IMR-90 (cell line): ENCODE results near the gene ZSCAN12. TPM values are rescaled to one million over a fixed set of nuclear protein-coding genes. Genes with fewer than 3 reads are reported as not detected.

ENCODE experiments used
- ATAC-seq: fragments of 200-7000 bp; cut with Tn5 transposase; 2 replicates; pipeline ENCODE4 v1.9.1; 2020; ENCODE audit warnings: low read depth, mild to moderate bottlenecking, moderate library complexity
- BruUV-seq: library from RNA; stranded (reverse); fragments of 400-500 nt; replicated peaks from 2 replicates; lab custom pipeline; 2021; lab: Mats Ljungman, UMichigan
- CTCF ChIA-PET: fragments of 300-600 bp; formaldehyde crosslinking; extraction: SDS; loops from one replicate; lab custom pipeline; 2021; ENCODE audit warnings: antibody characterized with exemption; lab: Yijun Ruan, JAX
- POLR2A ChIA-PET: fragments of 300-600 bp; sonication (Branson Sonifier 250); formaldehyde crosslinking; loops from one replicate; lab custom pipeline; 2022; ENCODE audit warnings: antibody characterized with exemption; ENCODE audit not compliant: unreplicated experiment; lab: Charles Lee
- DNase-seq: peaks from one replicate; pipeline ENCODE4 v3.0.0; 2013
- H2AFZ ChIP-seq: replicated peaks from 2 replicates; pipeline ENCODE3; 2013; ENCODE audit warnings: low read length, mild to moderate bottlenecking; ENCODE audit not compliant: poor library complexity
- H2AK5ac ChIP-seq: 2 replicates; pipeline ENCODE4 v1.6.1; 2013; ENCODE audit warnings: low read depth, low read length, inconsistent platforms
- H2AK9ac ChIP-seq: replicated peaks from 2 replicates; pipeline ENCODE3; 2013; ENCODE audit warnings: mild to moderate bottlenecking, low read depth, low read length, moderate library complexity; ENCODE audit not compliant: poor library complexity
- H2BK120ac ChIP-seq: 2 replicates; pipeline ENCODE4 v1.6.1; 2013; ENCODE audit warnings: low read depth, low read length, inconsistent platforms
- H2BK15ac ChIP-seq: 3 replicates; pipeline ENCODE4 v1.6.1; 2013; ENCODE audit warnings: low read depth, low read length, inconsistent platforms
- H2BK20ac ChIP-seq: 2 replicates; pipeline ENCODE4 v1.6.1; 2013; ENCODE audit warnings: low read depth, mild to moderate bottlenecking, inconsistent platforms, low read length, moderate library complexity
- H2BK5ac ChIP-seq: 2 replicates; pipeline ENCODE4 v1.6.1; 2013; ENCODE audit warnings: mild to moderate bottlenecking, low read depth, low read length, inconsistent platforms; ENCODE audit not compliant: poor library complexity, severe bottlenecking
- H3K14ac ChIP-seq: replicated peaks from 2 replicates; pipeline ENCODE4 v1.6.1; 2013; ENCODE audit warnings: low read depth, low read length, inconsistent platforms
- H3K18ac ChIP-seq: 2 replicates; pipeline ENCODE4 v1.6.1; 2013; ENCODE audit warnings: low read depth, low read length, control low read depth
- H3K23ac ChIP-seq: 2 replicates; pipeline ENCODE4 v1.6.1; 2013; ENCODE audit warnings: low read depth, low read length, inconsistent platforms
- H3K27ac ChIP-seq: 2 replicates; pipeline ENCODE4 v1.5.1; 2013; ENCODE audit warnings: mild to moderate bottlenecking, control low read depth, low read length; ENCODE audit not compliant: insufficient read depth
- H3K27me3 ChIP-seq: 2 replicates; pipeline ENCODE4 v1.6.1; 2013; ENCODE audit warnings: low read length; ENCODE audit not compliant: control insufficient read depth, insufficient read depth
- H3K36me3 ChIP-seq: 2 replicates; pipeline ENCODE4 v1.6.1; 2013; ENCODE audit warnings: low read length, mixed read lengths; ENCODE audit not compliant: control insufficient read depth, insufficient read depth
- H3K4ac ChIP-seq: 2 replicates; pipeline ENCODE4 v1.6.1; 2013; ENCODE audit warnings: low read depth, low read length, inconsistent platforms
- H3K4me1 ChIP-seq: 2 replicates; pipeline ENCODE4 v1.6.1; 2013; ENCODE audit warnings: low read length, mixed read lengths; ENCODE audit not compliant: control insufficient read depth, insufficient read depth
- H3K4me2 ChIP-seq: 2 replicates; pipeline ENCODE4 v1.6.1; 2013; ENCODE audit warnings: low read depth, mild to moderate bottlenecking, control low read depth, low read length, moderate library complexity
- H3K4me3 ChIP-seq: 2 replicates; pipeline ENCODE4 v1.5.1; 2013; ENCODE audit warnings: low read depth, mild to moderate bottlenecking, control low read depth, low read length, moderate library complexity; ENCODE audit not compliant: insufficient read depth
- H3K56ac ChIP-seq: 2 replicates; pipeline ENCODE4 v1.6.1; 2013; ENCODE audit warnings: low read length, inconsistent platforms; ENCODE audit not compliant: insufficient read depth; ENCODE audit errors: extremely low read depth
- H3K79me1 ChIP-seq, 2 experiments: 2 replicates each; pipeline ENCODE4 v1.6.1; 2013; ENCODE audit warnings: low read length in 2 of 2, inconsistent platforms in 1 of 2, low read depth in 1 of 2
- H3K9ac ChIP-seq: 2 replicates; pipeline ENCODE4 v1.6.1; 2013; ENCODE audit warnings: low read depth, low read length, control low read depth
- H3K9me1 ChIP-seq: 2 replicates; pipeline ENCODE4 v1.6.1; 2013; ENCODE audit warnings: low read length, inconsistent platforms; ENCODE audit not compliant: insufficient read depth
- H3K9me3 ChIP-seq: 2 replicates; pipeline ENCODE4 v1.6.1; 2013; ENCODE audit warnings: low read length; ENCODE audit not compliant: control insufficient read depth, insufficient read depth
- H4K20me1 ChIP-seq: 2 replicates; pipeline ENCODE4 v1.6.1; 2013; ENCODE audit warnings: low read length, inconsistent platforms; ENCODE audit not compliant: insufficient read depth
- H4K5ac ChIP-seq: 2 replicates; pipeline ENCODE4 v1.6.1; 2013; ENCODE audit warnings: mild to moderate bottlenecking, low read depth, low read length, control low read depth
- H4K8ac ChIP-seq, 2 experiments: 2 replicates each; pipeline ENCODE4 v1.6.1; 2013; ENCODE audit warnings: low read depth in 2 of 2, low read length in 2 of 2, control low read depth in 1 of 2, inconsistent platforms in 1 of 2
- H4K91ac ChIP-seq: 2 replicates; pipeline ENCODE4 v1.6.1; 2013; ENCODE audit warnings: low read depth, low read length, inconsistent platforms; ENCODE audit not compliant: insufficient read depth
- BHLHE40 ChIP-seq: fragments of 150-350 bp; IDR thresholded peaks from 2 replicates; pipeline ENCODE4 v1.6.1; 2016; ENCODE audit warnings: mild to moderate bottlenecking, low read depth, low read length
- CEBPB ChIP-seq: IDR thresholded peaks from 2 replicates; pipeline ENCODE4 v1.6.1; 2012; ENCODE audit warnings: low read depth, low read length, improper control_type of control experiment
- CTCF ChIP-seq: conservative IDR thresholded peaks from 2 replicates; pipeline ENCODE4 v1.5.1; 2012; ENCODE audit warnings: mild to moderate bottlenecking, low read depth, low read length, improper control_type of control experiment
- MXI1 ChIP-seq: IDR thresholded peaks from 2 replicates; pipeline ENCODE4 v1.6.1; 2012; ENCODE audit warnings: low read depth, mild to moderate bottlenecking, low read length, moderate library complexity, borderline replicate concordance
- RAD21 ChIP-seq: IDR thresholded peaks from 2 replicates; pipeline ENCODE4 v1.6.1; 2012; ENCODE audit warnings: low read length, improper control_type of control experiment
- WGBS, 2 experiments: methylation state at CpG; one replicate each; pipeline versions ENCODE4 v1.1.5 to v1.1.7; 2013; ENCODE audit warnings: missing lambda C conversion rate in 2 of 2; ENCODE audit not compliant: insufficient read length in 1 of 2; ENCODE audit errors: extremely low coverage in 2 of 2; 5-methylcytosine and 5-hydroxymethylcytosine counted together
- dilution Hi-C: fragments of 300-500 bp; cut with HindIII; formaldehyde crosslinking; loops from one replicate; pipeline ENCODE4 v1.14.3; 2018; ENCODE audit warnings: low sequenced_read_pairs; ENCODE audit not compliant: unreplicated experiment
- in situ Hi-C: fragments of 300-500 bp; cut with MboI; formaldehyde crosslinking; loops from 3 replicates; pipeline ENCODE4 v1.14.3; 2019; ENCODE audit warnings: low sequenced_read_pairs, inconsistent platforms, mixed read lengths
- intact Hi-C: fragments of 100-400 bp; cut with micrococcal nuclease; formaldehyde crosslinking; loops from 2 replicates; pipeline ENCODE4 v1.10.0; 2022
- polyA plus RNA-seq, 3 experiments: library from polyadenylated mRNA; depleted of rRNA; stranded (reverse); fragments of >200 nt; gene quantifications; 2 replicates each; pipeline ENCODE4 v1.2.3, GENCODE V29; 2012; ENCODE audit warnings: low replicate concordance in 1 of 3
- total RNA-seq: library from RNA; depleted of rRNA; stranded (reverse); fragments of >200 nt; gene quantifications from 2 replicates; pipeline ENCODE4 v1.2.3, GENCODE V29; 2012

Gene ZSCAN12
- total and polyA plus RNA-seq, 2 of the 4 experiments (the other 2 are of a cell fraction): 2.0 to 6.5 TPM

- Histone ChIP-seq H2BK120ac (no peak overlapping the region), H4K8ac (no peak overlapping the region), H3K27me3 (no peaks in the 10 kb centered on the region), H3K9me3 (0 out of 2 replicates have a peak, but pooled peaks cover 2% of the 10 kb centered on the region), H2BK5ac (no peak overlapping the region), H3K4me2 (no peak overlapping the region), H3K4me1 (no peaks in the 10 kb centered on the region), H3K79me1 (peaks cover 0 to 3% of the 10 kb centered on the region in 2 experiments; a peak in 1 of 4 replicates), H2BK20ac (no peak overlapping the region), H3K27ac (no peak overlapping the region), H3K9me1 (0 out of 2 replicates have a peak, but pooled peaks cover 4% of the 10 kb centered on the region), H3K4me3 (no peak overlapping the region), H3K4ac (no peak overlapping the region), H2AK9ac (no peak overlapping the region), H2AFZ (no peak overlapping the region), H2BK15ac (no peak overlapping the region), H3K23ac (no peak overlapping the region), H3K9ac (no peak overlapping the region), H4K20me1 (no peaks in the 10 kb centered on the region), H3K18ac (no peak overlapping the region), H3K56ac (no peak overlapping the region), H2AK5ac (no peak overlapping the region), H4K5ac (no peak overlapping the region), H3K14ac (no peak overlapping the region), H4K91ac (no peak overlapping the region), H3K36me3 (peaks cover 17% of the 10 kb centered on the region)
- POLR2A ChIA-PET: no interaction called here
- DNase-seq (no peak), ATAC-seq (no peak)
- no CpG with 5 or more reads among the region's 4 CpGs for WGBS, 2 experiments
- dilution Hi-C loops (no loop called here), intact Hi-C loops (no loop called here), in situ Hi-C loops (no loop called here)
- CTCF ChIA-PET: no interaction called here
- TF ChIP-seq CTCF: no peak
- no peak for TF ChIP-seq RAD21
- TF ChIP-seq BHLHE40: no peak
- TF ChIP-seq MXI1: no peak
- no peak for TF ChIP-seq CEBPB
- no TSS peak for BruUV-seq
Measured at GRCh38 chr6:28425944-28426541, 26.5 kb upstream of the ZSCAN12 start.
